NB4 (cell line): ENCODE measurements around the gene MAPK8IP1.

Experiments
- CTCF ChIP-seq: IDR thresholded peaks from one replicate; pipeline ENCODE4 v1.5.1; 2012; ENCODE audit warnings: low read depth, low read length
- MAX ChIP-seq: IDR thresholded peaks from 2 replicates; pipeline ENCODE4 v1.6.1; 2011; ENCODE audit warnings: low read depth, low read length
- MYC ChIP-seq: IDR thresholded peaks from 2 replicates; pipeline ENCODE4 v1.6.1; 2011; ENCODE audit warnings: low read depth, low read length
- POLR2A ChIP-seq: IDR thresholded peaks from 2 replicates; pipeline ENCODE4 v1.6.1; 2011; ENCODE audit warnings: mild to moderate bottlenecking; ENCODE audit not compliant: insufficient read length; ENCODE audit errors: extremely low read depth

GRCh38 chr11:45933846-45934579, 48.6 kb downstream of the MAPK8IP1 start:
- no peak for TF ChIP-seq CTCF
- TF ChIP-seq POLR2A: no peak
- TF ChIP-seq MAX: no peak
- TF ChIP-seq MYC: no peak
